GM21390 (cell line): ENCODE data around the gene PHACTR3.
"Not testable (repeated sequence)": the region's sequence is repeated elsewhere in the genome, so short reads cannot be mapped to it uniquely, and the experiment has no call there.

Experiments
- ATAC-seq: cut with Tn5 transposase; IDR thresholded peaks from one replicate; pipeline ENCODE4 v1.9.1; 2021; ENCODE audit not compliant: unreplicated experiment

The PHACTR3 gene

GRCh38 chr20:59837623-59838394, 233.5 kb downstream of the PHACTR3 start:
- ATAC-seq = peak; percentile 83

DNA sequence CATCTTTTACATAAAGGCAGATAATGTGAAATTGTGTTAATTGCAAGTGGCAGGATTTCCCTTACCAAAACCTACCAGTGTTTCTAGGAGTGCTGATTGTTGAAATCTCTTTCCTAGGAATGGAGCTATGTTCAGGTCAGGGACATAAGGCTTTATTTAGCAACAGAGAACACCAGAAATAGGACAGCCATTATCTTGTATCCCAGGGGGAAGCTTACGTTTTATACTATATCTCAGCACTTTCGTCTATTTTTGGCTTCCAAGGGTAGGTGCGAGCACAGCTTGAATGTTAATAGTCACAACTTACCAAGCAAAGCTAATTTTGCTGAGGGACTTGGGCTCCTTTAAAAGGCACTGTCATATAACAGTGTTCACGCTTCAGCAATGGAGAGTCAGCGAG, 235.1 kb downstream of the PHACTR3 start:
- no peak for ATAC-seq

GRCh38 chr20:59845472-59845871, 241.1 kb downstream of the PHACTR3 start:
- no peak for ATAC-seq

DNA sequence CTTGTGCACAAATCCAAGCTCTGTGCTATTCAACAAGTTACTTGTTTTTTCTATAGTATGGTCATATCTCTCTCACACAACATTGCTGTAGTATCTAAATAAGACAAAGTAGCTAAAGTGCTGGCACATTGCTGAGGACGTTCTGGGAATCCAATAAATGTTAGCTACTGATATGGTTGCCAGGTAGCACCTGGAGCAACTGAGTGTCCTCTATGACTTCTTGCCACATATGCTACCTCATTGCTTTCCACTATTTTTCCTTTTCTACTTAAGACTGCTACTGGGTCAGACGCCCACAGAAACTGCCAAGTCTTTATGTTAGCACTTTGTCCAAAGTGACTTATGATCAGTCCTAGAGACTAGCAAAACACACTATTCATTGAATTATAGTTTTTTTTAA, 243.8 kb downstream of the PHACTR3 start:
- no peak for ATAC-seq

- ATAC-seq = no peak
Observed at GRCh38 chr20:59850018-59850641, 245.8 kb downstream of the PHACTR3 start.

GRCh38 chr20:59856526-59856925, 252.2 kb downstream of the PHACTR3 start:
- ATAC-seq = not testable (repeated sequence)

DNA sequence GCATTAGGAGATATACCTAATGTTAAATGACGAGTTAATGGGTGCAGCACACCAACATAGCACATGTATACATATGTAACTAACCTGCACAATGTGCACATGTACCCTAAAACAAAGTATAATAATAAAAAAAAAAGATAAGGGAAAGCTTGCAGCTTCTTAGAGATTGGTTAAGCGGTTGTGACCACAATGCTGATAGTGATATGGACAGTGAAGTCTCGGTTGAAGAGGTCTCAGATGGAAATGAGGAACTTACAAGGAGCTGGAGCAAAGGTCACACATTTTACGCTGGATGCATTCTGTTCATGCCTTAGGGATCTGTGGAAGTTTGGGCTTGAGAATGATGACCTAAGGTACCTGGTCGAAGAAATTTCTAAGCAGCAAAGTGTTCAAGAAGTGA, 252.6 kb downstream of the PHACTR3 start:
- not testable (repeated sequence) for ATAC-seq

GRCh38 chr20:59857966-59858365, 253.6 kb downstream of the PHACTR3 start:
- ATAC-seq = no peak

DNA sequence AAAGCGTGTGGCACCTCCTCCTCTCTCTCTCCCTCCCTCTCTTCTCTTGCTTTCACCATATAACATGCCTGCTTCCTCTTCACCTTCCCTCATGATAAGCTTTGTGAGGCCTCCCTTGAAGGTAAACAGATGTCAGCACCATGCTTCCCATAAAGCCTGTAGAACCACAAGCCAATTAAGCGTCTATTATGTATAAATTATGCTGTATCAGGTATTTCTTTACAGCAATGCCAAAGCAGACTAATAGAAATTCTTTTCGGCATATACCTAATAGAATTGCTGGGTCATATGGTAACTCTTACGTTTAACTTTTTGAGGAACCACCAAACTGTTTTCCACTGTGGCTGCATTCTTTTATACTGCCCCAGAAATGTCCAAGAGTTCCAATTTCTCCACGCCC, 254.1 kb downstream of the PHACTR3 start:
- no peak for ATAC-seq

DNA sequence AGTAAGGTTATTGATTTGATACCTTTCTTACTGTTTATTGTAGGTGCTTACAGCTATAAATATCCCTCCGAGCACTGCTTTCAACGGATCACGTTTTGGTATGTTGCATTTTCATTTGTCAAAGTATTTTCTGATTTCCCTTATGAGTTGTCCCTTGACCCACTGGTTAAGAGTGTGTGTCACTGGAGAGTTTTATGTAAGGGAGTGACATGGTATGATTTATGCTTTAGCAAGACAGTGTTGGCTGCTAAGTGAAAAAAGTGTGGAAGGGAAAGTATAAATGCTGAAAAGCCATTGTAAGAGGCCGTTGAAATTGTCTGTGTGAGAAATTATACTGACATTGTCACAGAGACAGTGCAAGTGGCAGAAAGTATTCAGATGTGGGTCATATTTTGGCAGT, 257.1 kb downstream of the PHACTR3 start:
- no peak for ATAC-seq

DNA sequence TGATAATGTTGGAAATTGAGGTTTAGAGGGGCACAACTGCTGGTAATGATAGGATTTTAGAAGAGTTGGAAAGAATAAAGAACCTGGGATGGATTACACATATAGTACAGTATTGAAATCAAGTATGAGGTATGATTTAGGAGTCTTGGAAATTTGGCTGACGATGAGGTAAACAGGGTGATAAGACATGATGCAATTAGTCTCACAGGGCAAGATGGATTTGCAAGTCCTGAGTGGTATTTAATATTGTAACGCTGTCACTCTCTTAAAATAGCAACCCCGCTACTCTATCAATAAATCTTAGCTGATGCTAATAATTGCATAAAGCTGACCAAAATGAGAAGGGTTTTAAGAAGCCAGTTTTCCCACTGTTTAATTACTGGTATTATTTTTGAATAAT, 258.7 kb downstream of the PHACTR3 start:
- no peak for ATAC-seq

DNA sequence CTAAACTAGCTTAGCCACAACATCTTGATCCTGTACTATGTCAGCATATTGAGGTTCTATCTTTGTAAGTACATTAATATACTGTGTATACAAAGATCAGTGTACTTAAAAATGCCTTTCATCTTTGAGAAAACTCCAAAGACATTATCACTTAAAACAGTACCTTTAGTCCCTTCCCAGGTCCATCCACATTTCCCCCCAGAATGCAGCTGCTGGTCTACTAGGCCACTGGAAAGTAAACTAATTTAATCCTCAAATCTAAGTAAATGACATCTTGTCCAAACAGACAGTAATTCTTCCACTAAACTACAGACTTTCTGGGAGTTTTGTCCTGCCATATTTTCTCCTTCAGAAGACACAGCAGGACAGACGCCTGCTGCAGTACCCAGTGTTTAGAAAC, 260.4 kb downstream of the PHACTR3 start:
- no peak for ATAC-seq

GRCh38 chr20:59866338-59866737, 262.0 kb downstream of the PHACTR3 start:
- no peak for ATAC-seq

DNA sequence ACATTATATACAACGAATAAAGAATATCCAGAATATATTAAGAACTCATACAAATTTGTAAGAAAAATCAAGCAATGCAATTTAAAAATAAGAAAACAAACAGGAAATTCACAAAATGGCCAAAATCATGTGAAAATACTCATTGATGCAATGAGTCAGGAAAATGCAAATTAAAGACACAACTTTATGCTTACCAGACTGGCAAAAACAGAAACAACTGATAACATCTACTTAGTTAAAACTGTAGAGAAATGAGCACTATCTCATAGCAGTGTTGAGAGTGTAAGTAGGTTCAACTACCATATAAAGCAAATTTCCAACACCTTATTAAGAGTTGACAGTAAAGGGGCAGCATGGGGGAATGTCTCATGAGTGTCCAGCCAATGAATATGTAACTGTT, 266.8 kb downstream of the PHACTR3 start:
- ATAC-seq = no peak

- peak; percentile 57 for ATAC-seq
Observed at GRCh38 chr20:59873409-59873808, 269.1 kb downstream of the PHACTR3 start.

GRCh38 chr20:59880198-59880597, 275.9 kb downstream of the PHACTR3 start:
- peak; percentile 51 for ATAC-seq

- ATAC-seq = no peak
Observed at GRCh38 chr20:59884494-59884893, 280.2 kb downstream of the PHACTR3 start.

DNA sequence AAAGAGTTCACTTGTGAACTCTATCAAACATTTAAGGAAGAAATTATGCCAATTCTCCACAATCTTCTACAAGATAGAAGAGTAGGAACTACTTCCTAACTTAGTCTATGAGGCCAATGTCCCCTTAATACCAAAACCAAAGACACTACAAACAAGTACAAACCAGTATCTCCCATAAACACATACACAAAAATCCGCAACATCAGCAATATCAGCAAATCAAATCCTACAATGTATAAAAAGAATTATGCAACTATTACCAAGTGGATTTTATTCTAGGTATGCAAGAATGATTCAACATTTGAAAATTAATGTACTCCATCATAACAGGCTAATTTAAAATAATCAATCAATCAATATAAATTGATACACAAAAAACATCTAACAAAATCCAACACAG, 283.7 kb downstream of the PHACTR3 start:
- no peak for ATAC-seq

- not testable (repeated sequence) for ATAC-seq
Observed at GRCh38 chr20:59890035-59890434, 285.7 kb downstream of the PHACTR3 start.

DNA sequence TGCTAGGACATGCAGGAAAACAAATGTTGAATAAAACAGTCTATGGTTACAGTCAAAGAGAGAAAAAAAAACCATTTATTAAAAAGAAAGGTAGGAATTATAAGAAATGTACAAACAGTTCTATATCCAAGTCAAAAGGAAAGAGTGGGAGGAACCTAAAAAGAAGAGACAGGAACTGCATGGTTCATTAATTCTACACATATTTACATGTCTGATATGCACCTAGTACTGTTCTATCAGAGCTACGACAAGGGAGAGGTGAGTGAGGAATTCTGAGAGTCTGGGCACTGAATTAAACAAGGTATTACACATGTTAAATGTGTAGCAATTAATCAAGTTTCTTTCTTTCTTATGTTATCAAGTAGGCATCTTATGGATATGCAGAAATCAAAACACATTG, 287.2 kb downstream of the PHACTR3 start:
- ATAC-seq = no peak

DNA sequence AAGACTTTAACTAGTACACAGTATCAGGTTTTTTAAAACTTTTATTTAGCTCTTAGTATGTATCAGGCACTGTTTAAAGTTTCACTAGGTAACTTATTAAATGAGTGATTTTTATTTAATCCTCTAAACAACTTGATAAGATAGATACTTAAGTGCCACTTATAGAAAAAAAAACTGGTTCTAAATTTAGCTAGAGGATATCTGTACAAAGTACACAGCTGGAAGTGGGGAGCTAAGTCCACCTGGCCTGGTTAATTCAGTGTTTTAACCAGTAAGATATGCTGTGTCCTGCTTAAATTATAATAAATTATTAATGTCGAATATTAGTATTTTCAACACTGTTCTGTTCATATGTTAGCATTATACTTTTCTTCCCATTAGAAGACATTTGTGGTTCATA, 291.6 kb downstream of the PHACTR3 start:
- no peak for ATAC-seq
